NCI-H524 (cell line): Measurements from ENCODE around the gene RGS12.

Source experiments
- DNase-seq, 2 experiments: peaks; one replicate each; lab custom pipeline; 2025; lab: John Stamatoyannopoulos, UW

The RGS12 gene

GRCh38 chr4:3280466-3280865, 12.4 kb upstream of the RGS12 start:
- no peak for DNase-seq

GRCh38 chr4:3283483-3283882, 9.3 kb upstream of the RGS12 start:
- no peak for DNase-seq

DNA sequence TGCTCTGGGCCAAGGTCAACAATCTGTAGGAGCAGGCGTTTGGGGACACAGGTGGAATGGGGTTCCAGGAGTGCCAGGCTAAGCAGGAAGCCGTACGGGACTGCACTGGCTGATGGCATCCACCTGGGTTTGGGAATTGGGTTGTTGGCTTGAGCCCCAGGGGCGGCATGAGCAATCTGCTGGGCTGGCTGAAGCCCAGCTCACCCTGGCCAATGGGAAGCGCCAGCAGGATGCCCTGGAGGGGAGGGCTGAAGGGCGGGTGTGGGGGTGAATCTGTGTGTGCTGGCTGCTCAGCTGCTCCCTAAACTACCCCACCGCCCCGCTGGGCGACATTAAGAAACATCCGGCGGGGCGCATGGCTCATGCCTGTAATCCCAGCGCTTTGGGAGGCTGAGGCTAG, 8.9 kb upstream of the RGS12 start:
- peak in 1 of 2 experiments; percentile 37 for DNase-seq

DNA sequence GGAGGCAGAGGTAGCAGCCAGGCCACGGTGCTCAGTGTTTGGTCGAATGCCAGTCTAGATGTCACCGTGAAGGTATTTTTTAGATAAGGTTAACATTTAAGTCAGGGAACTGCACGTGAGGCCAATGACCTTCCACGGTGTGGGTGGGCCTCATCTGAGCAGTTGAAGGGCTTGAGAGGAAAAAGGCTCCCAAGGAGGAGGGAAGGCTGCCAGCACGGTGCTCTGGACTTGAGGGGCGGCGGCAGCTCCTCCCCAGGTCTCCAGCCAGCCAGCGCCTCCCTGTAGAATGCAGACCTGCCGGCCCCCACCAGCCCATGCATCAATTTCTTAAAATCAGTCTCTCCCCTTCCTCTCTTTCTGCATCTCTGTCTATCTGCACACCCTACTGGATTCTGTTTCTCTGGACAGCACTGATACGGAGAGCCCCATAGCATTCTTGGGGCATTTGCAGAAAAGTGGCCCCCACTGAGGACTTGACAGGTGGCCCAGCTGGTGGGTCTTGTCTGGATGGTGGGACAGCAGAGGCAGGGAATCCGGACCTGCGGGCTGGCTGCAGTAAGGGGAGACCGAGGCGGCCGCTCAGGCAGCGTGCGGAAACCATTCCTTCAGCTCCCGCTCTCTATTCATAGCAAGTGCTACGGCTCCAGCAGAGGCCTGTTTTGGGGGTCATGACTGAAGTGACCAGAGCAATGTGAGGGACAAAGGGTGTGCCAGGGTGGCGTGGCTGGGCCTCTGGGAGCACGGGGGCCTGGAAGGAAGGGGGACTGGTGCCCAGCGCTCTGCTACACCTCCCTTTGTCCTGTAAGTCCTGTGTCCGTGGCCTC, 7.9 kb upstream of the RGS12 start:
- DNase-seq = no peak

GRCh38 chr4:3285558-3286334, 7.1 kb upstream of the RGS12 start:
- DNase-seq = no peak

DNA sequence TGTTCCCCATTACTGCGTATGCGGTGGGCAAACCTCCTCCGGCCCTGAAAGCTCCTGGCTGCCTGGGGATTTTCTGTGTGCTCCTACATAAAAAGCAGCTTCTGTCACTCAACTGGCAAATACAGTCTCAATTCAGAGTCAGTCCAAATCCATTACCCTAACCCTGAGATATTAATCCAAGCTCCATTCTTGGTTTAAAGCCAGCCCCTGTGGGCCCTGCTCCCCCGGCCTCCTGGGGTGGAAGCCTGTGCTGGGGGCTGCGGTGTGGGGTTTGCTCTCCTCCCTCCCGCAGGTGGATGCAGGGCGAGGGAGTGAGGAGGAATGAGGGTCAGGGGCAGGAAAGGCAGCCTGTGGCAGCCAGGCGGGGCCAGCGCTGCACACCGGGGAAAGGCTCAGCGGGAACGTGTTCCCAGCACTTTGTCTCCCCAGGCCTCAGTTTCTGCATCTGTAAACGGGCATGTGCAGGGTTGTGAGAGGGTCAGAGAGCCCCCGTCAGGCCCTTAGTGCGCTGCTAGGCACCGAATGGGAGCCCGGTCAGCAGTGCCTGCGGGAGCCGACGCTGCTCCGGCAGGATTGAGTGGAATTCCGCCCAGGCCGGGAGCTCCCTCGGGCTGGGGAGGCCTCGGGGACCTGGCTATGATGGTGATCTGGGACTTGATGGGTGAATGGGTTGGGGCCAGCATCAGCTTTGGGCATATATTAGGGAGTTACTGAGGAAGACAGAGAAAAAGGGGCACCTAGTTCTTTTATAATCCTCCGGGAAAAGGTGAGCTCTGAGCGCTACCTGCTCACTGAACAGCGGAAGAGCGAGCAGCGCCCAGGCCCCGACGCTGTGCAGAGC, 6.3 kb upstream of the RGS12 start:
- DNase-seq = no peak

DNA sequence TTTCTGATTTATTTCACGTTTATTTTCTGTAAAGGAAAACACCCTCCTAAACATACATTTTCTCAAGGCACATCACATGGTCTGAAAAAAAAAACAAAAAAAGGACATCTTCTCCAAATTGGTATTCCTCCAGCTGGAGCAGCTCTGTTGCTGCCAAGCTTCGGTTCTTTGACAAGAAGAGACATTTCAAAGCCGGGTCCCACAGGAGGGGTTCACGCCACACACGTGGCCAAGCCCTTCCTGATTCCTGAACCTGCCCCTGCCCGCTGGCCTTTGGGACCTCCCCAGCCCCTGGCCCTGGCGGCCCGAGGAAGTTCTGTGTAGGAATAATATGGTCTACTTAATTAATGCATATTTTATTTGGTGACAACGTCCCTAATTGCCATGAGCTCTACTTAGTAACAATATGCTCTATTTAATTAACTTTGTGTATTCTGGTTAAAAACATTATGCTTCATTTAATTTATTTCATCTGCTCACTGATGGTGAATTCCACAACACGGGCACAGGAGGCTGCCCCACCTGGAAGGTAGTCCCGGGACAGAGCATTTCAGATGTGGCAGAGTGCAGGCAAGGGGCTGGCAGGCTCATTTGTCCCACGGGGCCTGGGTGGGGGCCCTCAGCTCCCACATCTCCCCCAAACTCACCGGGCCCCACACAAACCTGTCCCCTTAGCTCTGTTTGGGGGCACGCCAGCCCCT, 5.4 kb upstream of the RGS12 start:
- DNase-seq = no peak

DNA sequence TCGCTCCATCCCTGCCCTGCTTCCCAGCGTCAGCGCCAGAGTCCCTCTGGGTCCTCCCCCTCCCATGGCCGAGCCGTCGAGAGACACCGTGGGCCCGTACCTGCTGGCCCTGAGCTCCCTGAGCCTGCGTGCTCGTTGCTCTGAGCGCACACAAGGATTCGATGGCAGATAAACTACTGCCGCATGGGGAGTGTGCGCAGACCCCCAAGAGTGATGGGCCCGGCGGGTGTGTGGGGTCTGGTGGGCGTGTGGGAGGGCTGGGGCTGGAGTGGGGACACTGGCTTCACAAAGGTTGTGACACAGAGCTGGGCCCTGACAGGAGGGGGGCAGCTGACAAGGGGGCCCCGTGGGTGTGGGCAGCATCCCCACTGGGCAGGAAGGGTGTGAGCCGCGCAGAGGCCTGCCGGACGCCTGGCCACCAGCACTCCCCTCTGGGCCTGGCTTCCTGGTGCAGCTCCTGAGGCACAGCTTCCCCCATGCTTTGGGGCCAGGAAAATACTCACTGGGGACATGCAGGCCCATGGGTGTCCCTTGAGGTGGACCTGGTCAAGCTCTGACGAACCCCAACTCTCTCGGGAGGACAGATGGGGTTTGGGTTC, 4.8 kb upstream of the RGS12 start:
- DNase-seq = no peak

GRCh38 chr4:3288571-3289094, 4.2 kb upstream of the RGS12 start:
- no peak for DNase-seq

- DNase-seq = no peak
Measured at GRCh38 chr4:3290476-3290875, 2.3 kb upstream of the RGS12 start.

- no peak for DNase-seq
Measured at GRCh38 chr4:3290889-3291321, 1.9 kb upstream of the RGS12 start.

GRCh38 chr4:3291411-3291968, 1.3 kb upstream of the RGS12 start:
- no peak for DNase-seq

DNA sequence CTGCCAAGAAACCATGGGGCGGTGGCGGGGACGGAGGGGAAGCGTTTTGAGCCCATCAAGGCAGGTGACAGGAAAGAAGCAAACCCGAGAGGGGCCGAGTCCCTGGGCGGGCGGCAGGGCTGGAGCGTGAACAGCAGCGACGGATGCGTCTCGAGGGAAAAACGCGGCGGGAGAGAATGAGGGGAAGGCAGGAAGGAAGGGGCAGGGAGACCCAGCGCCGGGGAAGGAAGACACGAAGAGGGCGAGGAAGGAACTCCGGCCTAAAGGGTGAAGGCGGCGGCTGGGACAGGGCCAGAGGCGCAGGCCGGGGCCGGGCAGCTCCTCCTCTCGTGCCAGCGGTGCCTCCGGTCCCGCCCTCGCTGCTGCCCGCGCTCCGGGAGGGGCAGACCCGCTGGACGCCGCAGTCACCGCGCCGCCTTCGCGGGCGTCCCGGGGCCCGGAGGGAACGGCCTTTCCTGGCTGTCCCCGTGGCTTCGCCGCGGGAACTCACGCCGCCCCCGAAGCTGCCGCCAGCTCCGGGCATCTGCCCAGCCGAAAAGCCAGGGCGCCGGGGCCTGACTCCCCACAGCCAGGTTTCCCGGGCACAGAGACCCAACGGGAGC, 751 bp upstream of the RGS12 start:
- peak; percentile 51 to 54 for DNase-seq

DNA sequence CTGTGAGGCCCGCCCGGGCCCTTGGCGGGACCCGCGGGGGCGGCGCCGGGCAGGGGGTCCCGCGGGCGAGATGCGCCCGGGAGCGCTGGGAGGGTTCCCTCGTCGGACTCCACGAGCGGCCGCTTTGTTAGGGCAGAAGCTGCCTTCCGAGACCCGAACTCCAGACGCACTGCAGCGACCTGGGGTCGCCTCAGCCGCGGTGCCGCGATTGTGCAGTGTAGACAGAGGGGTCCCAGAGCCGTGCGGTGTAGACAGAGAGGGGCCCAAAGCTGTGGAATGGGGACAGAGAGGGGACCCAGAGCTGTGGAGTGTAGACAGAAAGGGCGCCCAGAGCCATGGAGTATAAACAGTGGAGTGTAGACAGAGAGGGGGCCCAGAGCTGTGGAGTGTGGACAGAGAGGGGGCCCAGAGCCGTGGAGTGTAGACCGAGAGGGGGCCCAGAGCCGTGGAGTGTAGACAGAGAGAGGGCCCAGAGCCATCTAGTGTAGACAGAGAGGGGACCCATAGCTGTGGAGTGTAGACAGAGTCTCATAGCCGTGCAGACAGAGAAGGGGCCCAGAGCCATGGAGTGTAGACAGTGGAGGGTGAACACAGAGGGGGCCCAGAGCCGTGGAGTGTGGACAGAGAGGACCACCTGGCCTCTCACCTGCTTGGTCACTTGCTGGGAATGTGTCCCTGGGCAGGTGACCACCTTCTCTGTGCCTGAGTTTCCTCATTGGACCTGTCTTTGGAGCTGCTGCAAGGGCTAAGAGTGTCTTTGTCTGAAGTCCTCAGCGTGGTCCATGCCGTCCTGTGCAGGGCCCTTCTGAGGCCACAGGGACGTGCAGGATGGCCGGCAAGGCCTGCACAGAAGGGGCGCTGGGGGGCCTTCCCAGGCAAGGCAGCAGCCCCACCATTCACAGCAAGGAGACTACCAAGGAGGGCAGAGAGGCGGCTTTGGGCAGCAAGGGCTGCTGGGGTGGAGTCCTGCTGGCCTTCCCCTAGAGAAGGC, 875 bp downstream of the RGS12 start:
- no peak for DNase-seq

- no peak for DNase-seq
Measured at GRCh38 chr4:3294401-3295241, 1.8 kb downstream of the RGS12 start.

DNA sequence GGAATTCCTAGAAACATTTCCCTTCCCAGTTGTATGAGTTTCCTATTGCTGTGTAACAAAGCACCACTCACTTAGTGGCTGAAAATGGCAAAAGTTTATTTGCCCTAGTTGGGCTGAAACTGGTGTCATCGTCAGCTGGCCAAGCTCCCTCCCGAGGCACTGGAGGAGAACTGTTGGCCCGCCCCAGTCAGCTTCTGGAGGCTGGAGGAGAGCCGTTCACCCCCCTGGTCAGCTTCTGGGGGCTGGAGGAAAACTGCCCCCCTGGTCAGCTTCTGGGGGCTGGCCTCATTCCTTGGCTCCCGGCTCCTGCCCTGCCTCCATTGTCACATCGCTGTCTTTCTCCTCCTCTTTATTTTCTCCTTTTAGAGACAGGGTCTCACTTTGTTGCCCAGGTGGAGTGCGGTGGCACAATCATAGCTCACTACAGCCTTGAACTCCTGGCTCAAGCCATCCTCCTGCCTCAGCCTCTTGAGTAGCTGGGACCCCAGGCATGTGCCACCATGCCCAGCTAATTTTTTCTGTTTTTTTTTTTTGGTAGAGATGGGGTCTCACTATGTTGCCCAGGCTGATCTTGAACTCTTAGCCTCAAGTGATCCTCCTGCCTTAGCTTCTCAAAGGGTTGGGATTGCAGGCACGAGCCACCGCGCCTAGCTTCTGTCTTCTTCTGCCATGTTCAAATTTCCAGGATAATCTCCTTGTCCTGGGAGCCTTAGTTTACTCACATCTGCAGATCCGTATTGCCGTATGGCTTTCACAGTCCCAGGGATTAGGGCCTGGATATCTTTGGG, 3.2 kb downstream of the RGS12 start:
- DNase-seq = no peak

- DNase-seq = no peak
Measured at GRCh38 chr4:3296651-3297050, 3.8 kb downstream of the RGS12 start.
